Peyer's patch (tissue), 4 donors: ENCODE measurements around the gene CELF1.

ENCODE experiments used
- POLR2A ChIP-seq, 2 donors: fragments of 450-650 bp; IDR thresholded peaks; one replicate each; pipeline ENCODE4 v1.5.1; 2017; ENCODE audit warnings: antibody characterized with exemption in 2 of 2, mild to moderate bottlenecking in 2 of 2, moderate library complexity in 2 of 2
- TF ChIP-seq, protein P1 (sequence below), 6 experiments: fragments of 450-650 bp in 4 of 6; fragments of 200-600 bp in 2 of 6; sonication (generic) in 1 of 6; IDR thresholded peaks; one replicate each; pipeline ENCODE4 v1.5.1; 2017 to 2019; ENCODE audit warnings: antibody characterized with exemption in 6 of 6, mild to moderate bottlenecking in 3 of 6, moderate library complexity in 1 of 6

DNA sequence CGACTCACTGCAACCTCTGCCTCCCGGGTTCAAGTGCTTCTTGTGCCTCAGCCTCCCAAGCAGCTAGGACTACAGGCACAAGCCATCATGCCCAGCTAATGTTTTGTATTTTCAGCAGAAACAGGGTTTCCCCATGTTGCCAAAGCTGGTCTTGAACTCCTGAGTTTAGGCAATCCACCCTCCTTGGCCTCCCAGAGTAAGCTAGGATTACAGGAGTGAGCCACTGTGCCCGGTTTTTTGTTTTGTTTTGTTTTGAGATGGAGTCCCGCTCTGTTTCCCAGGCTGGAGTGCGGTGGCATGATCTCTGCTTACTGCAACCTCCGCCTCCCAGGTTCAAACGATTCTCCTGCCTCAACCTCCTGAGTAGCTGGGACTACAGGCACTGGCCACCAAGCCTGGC, 41.0 kb downstream of the CELF1 start:
- TF ChIP-seq, protein P1, sequence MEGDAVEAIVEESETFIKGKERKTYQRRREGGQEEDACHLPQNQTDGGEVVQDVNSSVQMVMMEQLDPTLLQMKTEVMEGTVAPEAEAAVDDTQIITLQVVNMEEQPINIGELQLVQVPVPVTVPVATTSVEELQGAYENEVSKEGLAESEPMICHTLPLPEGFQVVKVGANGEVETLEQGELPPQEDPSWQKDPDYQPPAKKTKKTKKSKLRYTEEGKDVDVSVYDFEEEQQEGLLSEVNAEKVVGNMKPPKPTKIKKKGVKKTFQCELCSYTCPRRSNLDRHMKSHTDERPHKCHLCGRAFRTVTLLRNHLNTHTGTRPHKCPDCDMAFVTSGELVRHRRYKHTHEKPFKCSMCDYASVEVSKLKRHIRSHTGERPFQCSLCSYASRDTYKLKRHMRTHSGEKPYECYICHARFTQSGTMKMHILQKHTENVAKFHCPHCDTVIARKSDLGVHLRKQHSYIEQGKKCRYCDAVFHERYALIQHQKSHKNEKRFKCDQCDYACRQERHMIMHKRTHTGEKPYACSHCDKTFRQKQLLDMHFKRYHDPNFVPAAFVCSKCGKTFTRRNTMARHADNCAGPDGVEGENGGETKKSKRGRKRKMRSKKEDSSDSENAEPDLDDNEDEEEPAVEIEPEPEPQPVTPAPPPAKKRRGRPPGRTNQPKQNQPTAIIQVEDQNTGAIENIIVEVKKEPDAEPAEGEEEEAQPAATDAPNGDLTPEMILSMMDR (IDR thresholded peaks at IDR 0.05) = no peak
- no peak for TF ChIP-seq POLR2A (IDR thresholded peaks at IDR 0.05)
